Prostate gland (tissue), 2 donors: ENCODE measurements around the gene KDM1A.

Experiments
- CTCF ChIP-seq, 4 experiments: fragments of 200-600 bp in 2 of 4; fragments of 450-650 bp in 2 of 4; sonication (generic) in 2 of 4; IDR thresholded peaks; 1 replicate in 3 of 4; 2 replicates in 1 of 4; pipeline ENCODE4 v1.5.1; 2016 to 2019; ENCODE audit warnings: antibody characterized with exemption in 4 of 4, mild to moderate bottlenecking in 2 of 4, moderate library complexity in 2 of 4
- POLR2AphosphoS5 ChIP-seq: sonication (generic); formaldehyde crosslinking; IDR thresholded peaks from one replicate; pipeline ENCODE4 v1.6.1; 2017; ENCODE audit warnings: antibody characterized with exemption

GRCh38 chr1:22972760-22973159 lies 46.5 kb upstream of the KDM1A start, which contains the start of gene LACTBL1:
- no peak for TF ChIP-seq CTCF (IDR thresholded peaks at IDR 0.05)
- TF ChIP-seq POLR2AphosphoS5 = no peak
